IMR-90 (cell line): ENCODE measurements around the gene ARHGEF33. TPM values are rescaled to one million over a fixed set of nuclear protein-coding genes. Genes with fewer than 3 reads are reported as not detected.

Source experiments
- ATAC-seq: fragments of 200-7000 bp; cut with Tn5 transposase; 2 replicates; pipeline ENCODE4 v1.9.1; 2020; ENCODE audit warnings: low read depth, mild to moderate bottlenecking, moderate library complexity
- BruUV-seq: library from RNA; stranded (reverse); fragments of 400-500 nt; replicated peaks from 2 replicates; lab custom pipeline; 2021; lab: Mats Ljungman, UMichigan
- CTCF ChIA-PET: fragments of 300-600 bp; formaldehyde crosslinking; extraction: SDS; loops from one replicate; lab custom pipeline; 2021; ENCODE audit warnings: antibody characterized with exemption; lab: Yijun Ruan, JAX
- POLR2A ChIA-PET: fragments of 300-600 bp; sonication (Branson Sonifier 250); formaldehyde crosslinking; loops from one replicate; lab custom pipeline; 2022; ENCODE audit warnings: antibody characterized with exemption; ENCODE audit not compliant: unreplicated experiment; lab: Charles Lee
- DNase-seq: peaks from one replicate; pipeline ENCODE4 v3.0.0; 2013
- H2AFZ ChIP-seq: replicated peaks from 2 replicates; pipeline ENCODE3; 2013; ENCODE audit warnings: low read length, mild to moderate bottlenecking; ENCODE audit not compliant: poor library complexity
- H2AK5ac ChIP-seq: 2 replicates; pipeline ENCODE4 v1.6.1; 2013; ENCODE audit warnings: low read depth, low read length, inconsistent platforms
- H2AK9ac ChIP-seq: replicated peaks from 2 replicates; pipeline ENCODE3; 2013; ENCODE audit warnings: mild to moderate bottlenecking, low read depth, low read length, moderate library complexity; ENCODE audit not compliant: poor library complexity
- H2BK120ac ChIP-seq: 2 replicates; pipeline ENCODE4 v1.6.1; 2013; ENCODE audit warnings: low read depth, low read length, inconsistent platforms
- H2BK15ac ChIP-seq: 3 replicates; pipeline ENCODE4 v1.6.1; 2013; ENCODE audit warnings: low read depth, low read length, inconsistent platforms
- H2BK20ac ChIP-seq: 2 replicates; pipeline ENCODE4 v1.6.1; 2013; ENCODE audit warnings: low read depth, mild to moderate bottlenecking, inconsistent platforms, low read length, moderate library complexity
- H2BK5ac ChIP-seq: 2 replicates; pipeline ENCODE4 v1.6.1; 2013; ENCODE audit warnings: mild to moderate bottlenecking, low read depth, low read length, inconsistent platforms; ENCODE audit not compliant: poor library complexity, severe bottlenecking
- H3K14ac ChIP-seq: replicated peaks from 2 replicates; pipeline ENCODE4 v1.6.1; 2013; ENCODE audit warnings: low read depth, low read length, inconsistent platforms
- H3K18ac ChIP-seq: 2 replicates; pipeline ENCODE4 v1.6.1; 2013; ENCODE audit warnings: low read depth, low read length, control low read depth
- H3K23ac ChIP-seq: 2 replicates; pipeline ENCODE4 v1.6.1; 2013; ENCODE audit warnings: low read depth, low read length, inconsistent platforms
- H3K27ac ChIP-seq: 2 replicates; pipeline ENCODE4 v1.5.1; 2013; ENCODE audit warnings: mild to moderate bottlenecking, control low read depth, low read length; ENCODE audit not compliant: insufficient read depth
- H3K27me3 ChIP-seq: 2 replicates; pipeline ENCODE4 v1.6.1; 2013; ENCODE audit warnings: low read length; ENCODE audit not compliant: control insufficient read depth, insufficient read depth
- H3K36me3 ChIP-seq: 2 replicates; pipeline ENCODE4 v1.6.1; 2013; ENCODE audit warnings: low read length, mixed read lengths; ENCODE audit not compliant: control insufficient read depth, insufficient read depth
- H3K4ac ChIP-seq: 2 replicates; pipeline ENCODE4 v1.6.1; 2013; ENCODE audit warnings: low read depth, low read length, inconsistent platforms
- H3K4me1 ChIP-seq: 2 replicates; pipeline ENCODE4 v1.6.1; 2013; ENCODE audit warnings: low read length, mixed read lengths; ENCODE audit not compliant: control insufficient read depth, insufficient read depth
- H3K4me2 ChIP-seq: 2 replicates; pipeline ENCODE4 v1.6.1; 2013; ENCODE audit warnings: low read depth, mild to moderate bottlenecking, control low read depth, low read length, moderate library complexity
- H3K4me3 ChIP-seq: 2 replicates; pipeline ENCODE4 v1.5.1; 2013; ENCODE audit warnings: low read depth, mild to moderate bottlenecking, control low read depth, low read length, moderate library complexity; ENCODE audit not compliant: insufficient read depth
- H3K56ac ChIP-seq: 2 replicates; pipeline ENCODE4 v1.6.1; 2013; ENCODE audit warnings: low read length, inconsistent platforms; ENCODE audit not compliant: insufficient read depth; ENCODE audit errors: extremely low read depth
- H3K79me1 ChIP-seq, 2 experiments: 2 replicates each; pipeline ENCODE4 v1.6.1; 2013; ENCODE audit warnings: low read length in 2 of 2, inconsistent platforms in 1 of 2, low read depth in 1 of 2
- H3K9ac ChIP-seq: 2 replicates; pipeline ENCODE4 v1.6.1; 2013; ENCODE audit warnings: low read depth, low read length, control low read depth
- H3K9me1 ChIP-seq: 2 replicates; pipeline ENCODE4 v1.6.1; 2013; ENCODE audit warnings: low read length, inconsistent platforms; ENCODE audit not compliant: insufficient read depth
- H3K9me3 ChIP-seq: 2 replicates; pipeline ENCODE4 v1.6.1; 2013; ENCODE audit warnings: low read length; ENCODE audit not compliant: control insufficient read depth, insufficient read depth
- H4K20me1 ChIP-seq: 2 replicates; pipeline ENCODE4 v1.6.1; 2013; ENCODE audit warnings: low read length, inconsistent platforms; ENCODE audit not compliant: insufficient read depth
- H4K5ac ChIP-seq: 2 replicates; pipeline ENCODE4 v1.6.1; 2013; ENCODE audit warnings: mild to moderate bottlenecking, low read depth, low read length, control low read depth
- H4K8ac ChIP-seq, 2 experiments: 2 replicates each; pipeline ENCODE4 v1.6.1; 2013; ENCODE audit warnings: low read depth in 2 of 2, low read length in 2 of 2, control low read depth in 1 of 2, inconsistent platforms in 1 of 2
- H4K91ac ChIP-seq: 2 replicates; pipeline ENCODE4 v1.6.1; 2013; ENCODE audit warnings: low read depth, low read length, inconsistent platforms; ENCODE audit not compliant: insufficient read depth
- BHLHE40 ChIP-seq: fragments of 150-350 bp; IDR thresholded peaks from 2 replicates; pipeline ENCODE4 v1.6.1; 2016; ENCODE audit warnings: mild to moderate bottlenecking, low read depth, low read length
- CEBPB ChIP-seq: IDR thresholded peaks from 2 replicates; pipeline ENCODE4 v1.6.1; 2012; ENCODE audit warnings: low read depth, low read length, improper control_type of control experiment
- CHD1 ChIP-seq: IDR thresholded peaks from 2 replicates; pipeline ENCODE4 v1.6.1; 2012; ENCODE audit warnings: low read depth, low read length, improper control_type of control experiment
- ELK1 ChIP-seq: fragments of 150-350 bp; IDR thresholded peaks from 2 replicates; pipeline ENCODE4 v1.6.1; 2016; ENCODE audit warnings: low read depth, mild to moderate bottlenecking, low read length, moderate library complexity, borderline replicate concordance
- FOS ChIP-seq: fragments of 150-350 bp; IDR thresholded peaks from 2 replicates; pipeline ENCODE4 v1.6.1; 2016; ENCODE audit warnings: low read depth, low read length
- MAFK ChIP-seq: IDR thresholded peaks from 2 replicates; pipeline ENCODE4 v1.6.1; 2012; ENCODE audit warnings: low read depth, low read length, improper control_type of control experiment
- MAZ ChIP-seq: IDR thresholded peaks from 2 replicates; pipeline ENCODE4 v1.6.1; 2012; ENCODE audit warnings: low read depth, mild to moderate bottlenecking, low read length, improper control_type of control experiment, moderate library complexity, borderline replicate concordance
- MXI1 ChIP-seq: IDR thresholded peaks from 2 replicates; pipeline ENCODE4 v1.6.1; 2012; ENCODE audit warnings: low read depth, mild to moderate bottlenecking, low read length, moderate library complexity, borderline replicate concordance
- NFE2L2 ChIP-seq: fragments of 150-350 bp; IDR thresholded peaks from 2 replicates; pipeline ENCODE4 v1.6.1; 2016; ENCODE audit warnings: low read depth, mild to moderate bottlenecking, low read length
- POLR2A ChIP-seq: IDR thresholded peaks from 2 replicates; pipeline ENCODE4 v1.6.1; 2012; ENCODE audit warnings: mild to moderate bottlenecking, low read depth, low read length
- RAD21 ChIP-seq: IDR thresholded peaks from 2 replicates; pipeline ENCODE4 v1.6.1; 2012; ENCODE audit warnings: low read length, improper control_type of control experiment
- RCOR1 ChIP-seq: IDR thresholded peaks from 2 replicates; pipeline ENCODE4 v1.6.1; 2012; ENCODE audit warnings: mild to moderate bottlenecking, low read length, improper control_type of control experiment; ENCODE audit not compliant: insufficient replicate concordance
- RFX5 ChIP-seq: IDR thresholded peaks from 2 replicates; pipeline ENCODE4 v1.8.0; 2012; ENCODE audit warnings: low read depth, mild to moderate bottlenecking, low read length, moderate library complexity
- SMC3 ChIP-seq: fragments of 150-350 bp; IDR thresholded peaks from 2 replicates; pipeline ENCODE4 v1.6.1; 2016; ENCODE audit warnings: low read depth, mild to moderate bottlenecking, antibody characterized with exemption, low read length, moderate library complexity
- WGBS, 2 experiments: methylation state at CpG; one replicate each; pipeline versions ENCODE4 v1.1.5 to v1.1.7; 2013; ENCODE audit warnings: missing lambda C conversion rate in 2 of 2; ENCODE audit not compliant: insufficient read length in 1 of 2; ENCODE audit errors: extremely low coverage in 2 of 2; 5-methylcytosine and 5-hydroxymethylcytosine counted together
- dilution Hi-C: fragments of 300-500 bp; cut with HindIII; formaldehyde crosslinking; loops from one replicate; pipeline ENCODE4 v1.14.3; 2018; ENCODE audit warnings: low sequenced_read_pairs; ENCODE audit not compliant: unreplicated experiment
- in situ Hi-C: fragments of 300-500 bp; cut with MboI; formaldehyde crosslinking; loops from 3 replicates; pipeline ENCODE4 v1.14.3; 2019; ENCODE audit warnings: low sequenced_read_pairs, inconsistent platforms, mixed read lengths
- intact Hi-C: fragments of 100-400 bp; cut with micrococcal nuclease; formaldehyde crosslinking; loops from 2 replicates; pipeline ENCODE4 v1.10.0; 2022
- polyA plus RNA-seq, 3 experiments: library from polyadenylated mRNA; depleted of rRNA; stranded (reverse); fragments of >200 nt; gene quantifications; 2 replicates each; pipeline ENCODE4 v1.2.3, GENCODE V29; 2012; ENCODE audit warnings: low replicate concordance in 1 of 3
- total RNA-seq: library from RNA; depleted of rRNA; stranded (reverse); fragments of >200 nt; gene quantifications from 2 replicates; pipeline ENCODE4 v1.2.3, GENCODE V29; 2012

The ARHGEF33 gene
- total and polyA plus RNA-seq, 2 of the 4 experiments (the other 2 are of a cell fraction), result 0.18 to 0.21 TPM

GRCh38 chr2:38945911-38946310 lies 56.2 kb downstream of the ARHGEF33 start:
- Histone ChIP-seq H3K4me1 (0 out of 2 replicates have a peak, but pooled peaks cover 2% of the 10 kb centered on the region), H3K9me1 (no peaks in the 10 kb centered on the region), H2AK5ac (no peak overlapping the region), H3K9ac (no peak overlapping the region), H2BK120ac (no peak overlapping the region), H4K91ac (no peak overlapping the region), H2BK20ac (no peak overlapping the region), H3K27me3 (no peaks in the 10 kb centered on the region), H2AK9ac (no peak overlapping the region), H2AFZ (no peak overlapping the region), H3K9me3 (no peaks in the 10 kb centered on the region), H3K23ac (no peak overlapping the region), H4K5ac (no peak overlapping the region), H4K20me1 (0 out of 2 replicates have a peak, but pooled peaks cover 4% of the 10 kb centered on the region), H3K18ac (no peak overlapping the region), H3K79me1 (no peaks in the 10 kb centered on the region), H3K4ac (no peak overlapping the region), H2BK5ac (no peak overlapping the region), H2BK15ac (no peak overlapping the region), H3K4me3 (no peak overlapping the region), H3K14ac (no peak overlapping the region), H4K8ac (no peak overlapping the region), H3K27ac (no peak overlapping the region), H3K36me3 (no peaks in the 10 kb centered on the region), H3K4me2 (no peak overlapping the region), H3K56ac (no peak overlapping the region)
- dilution Hi-C loops, result no loop called here
- DNase-seq, result no peak
- ChIA-PET CTCF (interaction anchor here (2.7 kb wide), 1 partner anchor 283 kb away, joined by 28 read pairs; no protein-coding TSS in a partner anchor), POLR2A (no interaction called here)
- no TSS peak for BruUV-seq
- no peak for ATAC-seq
- intact Hi-C loops, result no loop called here
- TF ChIP-seq FOS (no peak), NFE2L2 (no peak), MXI1 (no peak), POLR2A (no peak), RAD21 (no peak), RFX5 (no peak), RCOR1 (no peak), MAZ (no peak), SMC3 (no peak), MAFK (no peak), CEBPB (no peak), ELK1 (no peak), BHLHE40 (no peak), CHD1 (no peak)
- in situ Hi-C loops, result loop anchor here (10.0 kb wide), 1 partner anchor 279 kb away; no protein-coding TSS in a partner anchor
- WGBS, 2 experiments, result no CpG with 5 or more reads among the region's 5 CpGs
